ENCODE results near the gene EYS. TPM values are rescaled to one million over a fixed set of nuclear protein-coding genes. Genes with fewer than 3 reads are reported as not detected.

EYS gene
- total and polyA plus RNA-seq, 5 donors from 2014 or later, result 0.03 to 0.09 (median 0.05) TPM; not detected in 1

- Mint-ChIP-seq H3K4me3 (no peak overlapping the region), H3K27ac (no peak overlapping the region), H3K4me1 (no peaks in the 10 kb centered on the region), H3K27me3 (no peaks in the 10 kb centered on the region), H3K9me3 (peaks cover 0 to 24% (median 3%) of the 10 kb centered on the region in 7 donors), H3K36me3 (no peaks in the 10 kb centered on the region)
- peaks cover 0 to 4% of the 10 kb centered on the region in 2 experiments for H3K9me3 ChIP-seq (ENCODE audit: control insufficient read depth in 2 of 2, low read length in 2 of 2)
- H3K4me1 ChIP-seq (ENCODE audit: control insufficient read depth, insufficient read depth, low read length, poor library complexity, severe bottlenecking), result no peaks in the 10 kb centered on the region
- no peaks in the 10 kb centered on the region for H3K36me3 ChIP-seq (ENCODE audit: control insufficient read depth, insufficient read depth, low read length)
- DNase-seq (no peak), ATAC-seq (ENCODE audit: low read depth in 2 of 2) (no peak)
- H3K4me3 ChIP-seq (ENCODE audit: low read depth, low read length), result no peak overlapping the region
- H3K27ac ChIP-seq (ENCODE audit: insufficient read depth, low read length, poor library complexity, severe bottlenecking), result no peak overlapping the region
- H3K27me3 ChIP-seq (ENCODE audit: control insufficient read depth, insufficient read depth, low read length), result no peaks in the 10 kb centered on the region
These were observed 1167.1 kb downstream of the EYS start for GRCh38 chr6:64539917-64540316.

GRCh38 chr6:64538722-64539121, 1168.3 kb downstream of the EYS start:
- Histone ChIP-seq H3K9me3 (ENCODE audit: control insufficient read depth in 2 of 2, low read length in 2 of 2) (peaks cover 0 to 4% of the 10 kb centered on the region in 2 experiments), H3K36me3 (ENCODE audit: control insufficient read depth, insufficient read depth, low read length) (no peaks in the 10 kb centered on the region), H3K27me3 (ENCODE audit: control insufficient read depth, insufficient read depth, low read length) (no peaks in the 10 kb centered on the region), H3K4me3 (ENCODE audit: low read depth, low read length) (no peak overlapping the region), H3K4me1 (ENCODE audit: control insufficient read depth, insufficient read depth, low read length, poor library complexity, severe bottlenecking) (no peaks in the 10 kb centered on the region), H3K27ac (ENCODE audit: insufficient read depth, low read length, poor library complexity, severe bottlenecking) (no peak overlapping the region)
- H3K27ac Mint-ChIP-seq, result no peak overlapping the region
- no peaks in the 10 kb centered on the region for H3K4me1 Mint-ChIP-seq
- ATAC-seq (ENCODE audit: low read depth in 2 of 2), result no peak
- no peaks in the 10 kb centered on the region for H3K27me3 Mint-ChIP-seq
- no peaks in the 10 kb centered on the region for H3K36me3 Mint-ChIP-seq
- H3K9me3 Mint-ChIP-seq, result peaks cover 0 to 18% (median 3%) of the 10 kb centered on the region in 7 donors
- no peak for DNase-seq
- H3K4me3 Mint-ChIP-seq, result no peak overlapping the region

- no peaks in the 10 kb centered on the region for H3K36me3 Mint-ChIP-seq
- Histone ChIP-seq H3K36me3 (ENCODE audit: control insufficient read depth, insufficient read depth, low read length) (no peaks in the 10 kb centered on the region), H3K27ac (ENCODE audit: insufficient read depth, low read length, poor library complexity, severe bottlenecking) (no peak overlapping the region), H3K9me3 (ENCODE audit: control insufficient read depth in 2 of 2, low read length in 2 of 2) (peaks cover 0 to 4% of the 10 kb centered on the region in 2 experiments), H3K4me3 (ENCODE audit: low read depth, low read length) (no peak overlapping the region), H3K27me3 (ENCODE audit: control insufficient read depth, insufficient read depth, low read length) (no peaks in the 10 kb centered on the region), H3K4me1 (ENCODE audit: control insufficient read depth, insufficient read depth, low read length, poor library complexity, severe bottlenecking) (no peaks in the 10 kb centered on the region)
- no peaks in the 10 kb centered on the region for H3K27me3 Mint-ChIP-seq
- H3K4me1 Mint-ChIP-seq, result no peaks in the 10 kb centered on the region
- no peak overlapping the region for H3K4me3 Mint-ChIP-seq
- no peak for DNase-seq
- no peak for ATAC-seq (ENCODE audit: low read depth in 2 of 2)
- peaks cover 3 to 12% (median 7%) of the 10 kb centered on the region in 7 donors for H3K9me3 Mint-ChIP-seq
- no peak overlapping the region for H3K27ac Mint-ChIP-seq
These were observed 1179.1 kb downstream of the EYS start for GRCh38 chr6:64527899-64528298.

GRCh38 chr6:64522859-64523258, 1184.2 kb downstream of the EYS start:
- Mint-ChIP-seq H3K4me3 (no peak overlapping the region), H3K9me3 (peaks cover 4 to 23% (median 10%) of the 10 kb centered on the region in 7 donors), H3K36me3 (no peaks in the 10 kb centered on the region), H3K4me1 (no peaks in the 10 kb centered on the region), H3K27ac (no peak overlapping the region), H3K27me3 (no peaks in the 10 kb centered on the region)
- no peaks in the 10 kb centered on the region for H3K27me3 ChIP-seq (ENCODE audit: control insufficient read depth, insufficient read depth, low read length)
- no peaks in the 10 kb centered on the region for H3K36me3 ChIP-seq (ENCODE audit: control insufficient read depth, insufficient read depth, low read length)
- no peaks in the 10 kb centered on the region for H3K4me1 ChIP-seq (ENCODE audit: control insufficient read depth, insufficient read depth, low read length, poor library complexity, severe bottlenecking)
- no peak overlapping the region for H3K27ac ChIP-seq (ENCODE audit: insufficient read depth, low read length, poor library complexity, severe bottlenecking)
- peaks cover 0 to 4% of the 10 kb centered on the region in 2 experiments for H3K9me3 ChIP-seq (ENCODE audit: control insufficient read depth in 2 of 2, low read length in 2 of 2)
- ATAC-seq (ENCODE audit: low read depth in 2 of 2), result no peak
- H3K4me3 ChIP-seq (ENCODE audit: low read depth, low read length), result no peak overlapping the region
- no peak for DNase-seq

GRCh38 chr6:64520050-64520449, 1187.0 kb downstream of the EYS start:
- H3K4me3 ChIP-seq (ENCODE audit: low read depth, low read length), result no peak overlapping the region
- ATAC-seq (ENCODE audit: low read depth in 2 of 2), result no peak
- Mint-ChIP-seq H3K27ac (no peak overlapping the region), H3K4me3 (no peak overlapping the region), H3K36me3 (no peaks in the 10 kb centered on the region), H3K9me3 (peaks cover 0 to 30% (median 10%) of the 10 kb centered on the region in 7 donors), H3K27me3 (no peaks in the 10 kb centered on the region), H3K4me1 (no peaks in the 10 kb centered on the region)
- H3K4me1 ChIP-seq (ENCODE audit: control insufficient read depth, insufficient read depth, low read length, poor library complexity, severe bottlenecking), result no peaks in the 10 kb centered on the region
- H3K27me3 ChIP-seq (ENCODE audit: control insufficient read depth, insufficient read depth, low read length), result no peaks in the 10 kb centered on the region
- DNase-seq, result no peak
- no peaks in the 10 kb centered on the region for H3K36me3 ChIP-seq (ENCODE audit: control insufficient read depth, insufficient read depth, low read length)
- H3K27ac ChIP-seq (ENCODE audit: insufficient read depth, low read length, poor library complexity, severe bottlenecking), result no peak overlapping the region
- H3K9me3 ChIP-seq (ENCODE audit: control insufficient read depth in 2 of 2, low read length in 2 of 2), result peaks cover 0 to 1% of the 10 kb centered on the region in 2 experiments

GRCh38 chr6:64516393-64516792, 1190.6 kb downstream of the EYS start:
- H3K4me3 Mint-ChIP-seq, result no peak overlapping the region
- Histone ChIP-seq H3K27me3 (ENCODE audit: control insufficient read depth, insufficient read depth, low read length) (no peaks in the 10 kb centered on the region), H3K36me3 (ENCODE audit: control insufficient read depth, insufficient read depth, low read length) (no peaks in the 10 kb centered on the region), H3K4me1 (ENCODE audit: control insufficient read depth, insufficient read depth, low read length, poor library complexity, severe bottlenecking) (no peaks in the 10 kb centered on the region), H3K4me3 (ENCODE audit: low read depth, low read length) (no peak overlapping the region), H3K27ac (ENCODE audit: insufficient read depth, low read length, poor library complexity, severe bottlenecking) (no peak overlapping the region), H3K9me3 (ENCODE audit: control insufficient read depth in 2 of 2, low read length in 2 of 2) (peaks cover 0 to under 1% of the 10 kb centered on the region in 2 experiments)
- peaks cover 8 to 37% (median 11%) of the 10 kb centered on the region in 7 donors for H3K9me3 Mint-ChIP-seq
- DNase-seq, result no peak
- H3K4me1 Mint-ChIP-seq, result no peaks in the 10 kb centered on the region
- ATAC-seq (ENCODE audit: low read depth in 2 of 2), result no peak
- no peaks in the 10 kb centered on the region for H3K36me3 Mint-ChIP-seq
- H3K27ac Mint-ChIP-seq, result no peak overlapping the region
- no peaks in the 10 kb centered on the region for H3K27me3 Mint-ChIP-seq

GRCh38 chr6:64507661-64508060, 1199.4 kb downstream of the EYS start:
- no peak overlapping the region for H3K4me3 ChIP-seq (ENCODE audit: low read depth, low read length)
- no peak for ATAC-seq (ENCODE audit: low read depth in 2 of 2)
- H3K9me3 ChIP-seq (ENCODE audit: control insufficient read depth in 2 of 2, low read length in 2 of 2), result peaks cover 0 to 4% of the 10 kb centered on the region in 2 experiments
- Mint-ChIP-seq H3K4me3 (no peak overlapping the region), H3K27ac (no peak overlapping the region), H3K27me3 (no peaks in the 10 kb centered on the region), H3K9me3 (peaks cover 2 to 14% (median 5%) of the 10 kb centered on the region in 7 donors), H3K4me1 (no peaks in the 10 kb centered on the region), H3K36me3 (no peaks in the 10 kb centered on the region)
- no peaks in the 10 kb centered on the region for H3K36me3 ChIP-seq (ENCODE audit: control insufficient read depth, insufficient read depth, low read length)
- DNase-seq, result no peak
- no peaks in the 10 kb centered on the region for H3K27me3 ChIP-seq (ENCODE audit: control insufficient read depth, insufficient read depth, low read length)
- H3K27ac ChIP-seq (ENCODE audit: insufficient read depth, low read length, poor library complexity, severe bottlenecking), result no peak overlapping the region
- H3K4me1 ChIP-seq (ENCODE audit: control insufficient read depth, insufficient read depth, low read length, poor library complexity, severe bottlenecking), result no peaks in the 10 kb centered on the region

GRCh38 chr6:64505312-64505711, 1201.7 kb downstream of the EYS start:
- Histone ChIP-seq H3K4me1 (ENCODE audit: control insufficient read depth, insufficient read depth, low read length, poor library complexity, severe bottlenecking) (no peaks in the 10 kb centered on the region), H3K27ac (ENCODE audit: insufficient read depth, low read length, poor library complexity, severe bottlenecking) (no peak overlapping the region), H3K27me3 (ENCODE audit: control insufficient read depth, insufficient read depth, low read length) (no peaks in the 10 kb centered on the region), H3K36me3 (ENCODE audit: control insufficient read depth, insufficient read depth, low read length) (no peaks in the 10 kb centered on the region), H3K4me3 (ENCODE audit: low read depth, low read length) (no peak overlapping the region), H3K9me3 (ENCODE audit: control insufficient read depth in 2 of 2, low read length in 2 of 2) (peaks cover 2 to 5% of the 10 kb centered on the region in 2 experiments)
- Mint-ChIP-seq H3K36me3 (no peaks in the 10 kb centered on the region), H3K4me1 (no peaks in the 10 kb centered on the region), H3K9me3 (peaks cover 0 to 11% (median 5%) of the 10 kb centered on the region in 7 donors), H3K27ac (no peak overlapping the region), H3K4me3 (no peak overlapping the region), H3K27me3 (no peaks in the 10 kb centered on the region)
- DNase-seq (no peak), ATAC-seq (ENCODE audit: low read depth in 2 of 2) (no peak)
